HepG2 (cell line): ENCODE results near the gene TJAP1. TPM values are rescaled to one million over a fixed set of nuclear protein-coding genes. Genes with fewer than 3 reads are reported as not detected.

Experiments used
- ARID5B ChIP-seq: IDR thresholded peaks from 2 replicates; pipeline ENCODE4 v1.4.0; 2020; ENCODE audit warnings: mild to moderate bottlenecking, missing genetic modification reagents
- ARNT2 ChIP-seq: sonication (generic); formaldehyde crosslinking; IDR thresholded peaks from 2 replicates; pipeline ENCODE4 v1.8.0; 2022; ENCODE audit warnings: mild to moderate bottlenecking, low read depth, missing genetic modification reagents, moderate library complexity
- MAF1 ChIP-seq: sonication (generic); formaldehyde crosslinking; IDR thresholded peaks from 2 replicates; pipeline ENCODE4 v1.5.0; 2020; ENCODE audit warnings: missing genetic modification reagents, borderline replicate concordance
- MIER3 ChIP-seq: IDR thresholded peaks from 2 replicates; pipeline ENCODE4 v1.6.1; 2016; ENCODE audit warnings: missing compliant biosample characterization, borderline replicate concordance
- NKX3-1 ChIP-seq: sonication (generic); formaldehyde crosslinking; IDR thresholded peaks from 2 replicates; pipeline ENCODE4 v1.5.0; 2020; ENCODE audit warnings: missing genetic modification reagents
- POGK ChIP-seq: sonication (generic); formaldehyde crosslinking; conservative IDR thresholded peaks from 2 replicates; pipeline ENCODE4 v1.8.0; 2022; ENCODE audit warnings: mild to moderate bottlenecking, moderate library complexity, missing genetic modification reagents
- RAD21 ChIP-seq: fragments of 450-650 bp; formaldehyde crosslinking; IDR thresholded peaks from 2 replicates; pipeline ENCODE4 v1.5.0; 2020; ENCODE audit warnings: mild to moderate bottlenecking
- RFXAP ChIP-seq: sonication (generic); formaldehyde crosslinking; IDR thresholded peaks from 2 replicates; pipeline ENCODE4 v1.4.0; 2020; ENCODE audit warnings: missing genetic modification reagents, borderline replicate concordance
- TCF7 ChIP-seq: sonication (generic); IDR thresholded peaks from 2 replicates; pipeline ENCODE4 v1.6.1; 2016; ENCODE audit warnings: antibody characterized with exemption, low read depth
- TEAD3 ChIP-seq: optimal IDR thresholded peaks from 2 replicates; pipeline ENCODE3; 2016; ENCODE audit warnings: borderline replicate concordance
- ZNF143 ChIP-seq: sonication (generic); formaldehyde crosslinking; IDR thresholded peaks from 2 replicates; pipeline ENCODE4 v1.4.0; 2020; ENCODE audit warnings: missing genetic modification reagents
- ZNF275 ChIP-seq: sonication (generic); formaldehyde crosslinking; IDR thresholded peaks from 2 replicates; pipeline ENCODE4 v1.8.0; 2022; ENCODE audit warnings: missing genetic modification reagents, mild to moderate bottlenecking, inconsistent platforms, borderline replicate concordance
- ZNF430 ChIP-seq: sonication (generic); formaldehyde crosslinking; IDR thresholded peaks from 2 replicates; pipeline ENCODE4 v1.9.0; 2021; ENCODE audit warnings: mild to moderate bottlenecking, missing genetic modification reagents
- ZNF513 ChIP-seq: sonication (generic); formaldehyde crosslinking; conservative IDR thresholded peaks from 2 replicates; pipeline ENCODE4 v1.5.0; 2020; ENCODE audit warnings: missing genetic modification reagents
- ZNF563 ChIP-seq: sonication (generic); formaldehyde crosslinking; IDR thresholded peaks from 2 replicates; pipeline ENCODE4 v1.8.0; 2022; ENCODE audit warnings: mild to moderate bottlenecking, moderate library complexity, missing genetic modification reagents
- ZNF614 ChIP-seq: IDR thresholded peaks from 2 replicates; pipeline ENCODE4 v1.6.1; 2018; ENCODE audit warnings: missing biosample characterization, missing genetic modification reagents, inconsistent platforms, borderline replicate concordance
- ZNF629 ChIP-seq: sonication (generic); formaldehyde crosslinking; conservative IDR thresholded peaks from 2 replicates; pipeline ENCODE4 v1.5.0; 2020; ENCODE audit warnings: missing genetic modification reagents
- ZSCAN20 ChIP-seq: sonication (generic); formaldehyde crosslinking; IDR thresholded peaks from 2 replicates; pipeline ENCODE4 v1.4.0; 2020; ENCODE audit warnings: missing genetic modification reagents, mild to moderate bottlenecking, borderline replicate concordance
- ZSCAN29 ChIP-seq: sonication (generic); formaldehyde crosslinking; conservative IDR thresholded peaks from 2 replicates; pipeline ENCODE4 v1.4.0; 2020; ENCODE audit warnings: mild to moderate bottlenecking, missing genetic modification reagents
- polyA plus RNA-seq, 8 experiments: library from polyadenylated mRNA; depleted of rRNA in 3 of 8; stranded (reverse) in 7 of 8; unstranded in 1 of 8; fragments of >200 nt; fragmentation: Illumina TruSeq in 4 of 8; extraction: Trizol in 4 of 8; gene quantifications; 2 replicates each; pipeline versions ENCODE4 v1.2.1 to v1.2.3, GENCODE V29; 2011 to 2016; ENCODE audit warnings: low read depth in 4 of 8, missing spikeins in 1 of 8, mixed read lengths in 1 of 8; ENCODE audit not compliant: insufficient read depth in 1 of 8
- total RNA-seq, 5 experiments: library from RNA; depleted of rRNA; stranded (reverse); fragments of >200 nt; fragmentation: Illumina TruSeq; extraction: Trizol; gene quantifications; 2 replicates each; pipeline ENCODE4 v1.2.3, GENCODE V29; 2016; ENCODE audit warnings: low read depth in 1 of 5

The TJAP1 gene
- total and polyA plus RNA-seq, 2 of the 13 experiments (the other 11 are each of a cell fraction or from before 2014, with no cell fraction given) = 15.7 to 41.6 TPM

- TF ChIP-seq ZNF275 (0 out of 2 replicates have a peak, but pooled peaks have one; percentile 70), ARID5B (peak; percentile 89), ZNF430 (CRISPR knock-in tag) (no peak), ZNF513 (CRISPR knock-in tag) (0 out of 2 replicates have a peak, but pooled peaks have one; percentile 27), POGK (peak; percentile 44; the same call in 1 of the 2 replicates), TCF7 (0 out of 2 replicates have a peak, but pooled peaks have one; percentile 7), ZNF563 (CRISPR knock-in tag) (0 out of 2 replicates have a peak, but pooled peaks have one; percentile 58), MAF1 (CRISPR knock-in tag) (peak; percentile 69; the same call in 1 of the 2 replicates), ARNT2 (CRISPR knock-in tag) (0 out of 2 replicates have a peak, but pooled peaks have one; percentile 58), RFXAP (peak; percentile 94; the same call in 1 of the 2 replicates), ZNF629 (peak; percentile 96), ZSCAN20 (peak; percentile 82; the same call in 1 of the 2 replicates), ZSCAN29 (CRISPR knock-in tag) (peak; percentile 99; the same call in 1 of the 2 replicates), NKX3-1 (CRISPR knock-in tag) (no peak; the same call in 1 of the 2 replicates), TEAD3 (CRISPR knock-in tag) (peak; percentile 80), MIER3 (CRISPR knock-in tag) (peak; percentile 69; the same call in 1 of the 2 replicates), ZNF143 (peak; percentile 34; the same call in 1 of the 2 replicates), RAD21 (CRISPR knock-in tag) (0 out of 2 replicates have a peak, but pooled peaks have one; percentile 30), ZNF614 (CRISPR knock-in tag) (0 out of 2 replicates have a peak, but pooled peaks have one; percentile 85)
Measured at GRCh38 chr6:43490523-43490939, 13.2 kb downstream of the TJAP1 start (continued).
